ENCODE data around the gene H2AZ2.
A peak's percentile ranks its signal among the peaks of the same experiment; 100 is the strongest.

The H2AZ2 gene

DNA sequence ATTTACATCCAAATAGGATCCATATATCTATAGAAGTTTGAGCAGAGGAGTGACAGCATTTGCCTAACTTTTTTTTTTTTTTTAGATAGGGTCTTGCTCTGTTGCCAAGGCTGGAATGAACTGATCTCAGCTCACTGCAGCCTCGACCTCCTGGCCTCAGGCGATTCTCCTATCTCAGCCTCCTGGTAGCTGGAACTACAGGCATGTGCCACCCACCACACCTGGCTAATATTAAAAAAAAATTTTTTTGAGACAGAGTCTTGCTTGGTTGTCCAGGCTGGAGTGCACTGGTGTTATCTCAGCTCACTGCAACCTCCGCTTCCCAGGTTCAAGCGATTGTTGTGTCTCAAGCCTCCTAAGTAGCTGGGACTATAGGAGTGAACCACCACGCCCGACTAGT is 36.3 kb downstream of the H2AZ2 start:
- Histone ChIP-seq H3K27ac (ENCODE audit: low read depth, low read length, poor library complexity, severe bottlenecking) (no peak overlapping the region), H3F3A (ENCODE audit: insufficient read depth, low read length) (no peaks in the 10 kb centered on the region), H3K4me2 (ENCODE audit: low read length) (no peak overlapping the region), H3K79me2 (ENCODE audit: insufficient read depth, low read length) (no peaks in the 10 kb centered on the region), H3K36me3 (ENCODE audit: insufficient read depth, low read length) (no peaks in the 10 kb centered on the region), H3K9me3 (ENCODE audit: low read length) (no peaks in the 10 kb centered on the region), H3K4me3 (ENCODE audit: low read depth, low read length, poor library complexity, severe bottlenecking) (no peak overlapping the region), H3K27me3 (ENCODE audit: insufficient read depth, low read length) (no peaks in the 10 kb centered on the region), H3K9ac (ENCODE audit: low read length) (no peak overlapping the region), H2AFZ (ENCODE audit: low read length) (no peak overlapping the region), H3K9me2 (ENCODE audit: low read depth, low read length) (no peaks in the 10 kb centered on the region), H3K4me1 (ENCODE audit: insufficient read depth, low read length, severe bottlenecking) (peaks cover 6% of the 10 kb centered on the region), H4K20me1 (ENCODE audit: insufficient read depth, low read length) (no peaks in the 10 kb centered on the region)
- TF ChIP-seq EZH2 (IDR thresholded peaks at IDR 0.05; ENCODE audit: borderline replicate concordance, low read length), result no peak
- TF ChIP-seq, protein P1, sequence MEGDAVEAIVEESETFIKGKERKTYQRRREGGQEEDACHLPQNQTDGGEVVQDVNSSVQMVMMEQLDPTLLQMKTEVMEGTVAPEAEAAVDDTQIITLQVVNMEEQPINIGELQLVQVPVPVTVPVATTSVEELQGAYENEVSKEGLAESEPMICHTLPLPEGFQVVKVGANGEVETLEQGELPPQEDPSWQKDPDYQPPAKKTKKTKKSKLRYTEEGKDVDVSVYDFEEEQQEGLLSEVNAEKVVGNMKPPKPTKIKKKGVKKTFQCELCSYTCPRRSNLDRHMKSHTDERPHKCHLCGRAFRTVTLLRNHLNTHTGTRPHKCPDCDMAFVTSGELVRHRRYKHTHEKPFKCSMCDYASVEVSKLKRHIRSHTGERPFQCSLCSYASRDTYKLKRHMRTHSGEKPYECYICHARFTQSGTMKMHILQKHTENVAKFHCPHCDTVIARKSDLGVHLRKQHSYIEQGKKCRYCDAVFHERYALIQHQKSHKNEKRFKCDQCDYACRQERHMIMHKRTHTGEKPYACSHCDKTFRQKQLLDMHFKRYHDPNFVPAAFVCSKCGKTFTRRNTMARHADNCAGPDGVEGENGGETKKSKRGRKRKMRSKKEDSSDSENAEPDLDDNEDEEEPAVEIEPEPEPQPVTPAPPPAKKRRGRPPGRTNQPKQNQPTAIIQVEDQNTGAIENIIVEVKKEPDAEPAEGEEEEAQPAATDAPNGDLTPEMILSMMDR (IDR thresholded peaks at IDR 0.05; ENCODE audit: low read length), result no peak

DNA sequence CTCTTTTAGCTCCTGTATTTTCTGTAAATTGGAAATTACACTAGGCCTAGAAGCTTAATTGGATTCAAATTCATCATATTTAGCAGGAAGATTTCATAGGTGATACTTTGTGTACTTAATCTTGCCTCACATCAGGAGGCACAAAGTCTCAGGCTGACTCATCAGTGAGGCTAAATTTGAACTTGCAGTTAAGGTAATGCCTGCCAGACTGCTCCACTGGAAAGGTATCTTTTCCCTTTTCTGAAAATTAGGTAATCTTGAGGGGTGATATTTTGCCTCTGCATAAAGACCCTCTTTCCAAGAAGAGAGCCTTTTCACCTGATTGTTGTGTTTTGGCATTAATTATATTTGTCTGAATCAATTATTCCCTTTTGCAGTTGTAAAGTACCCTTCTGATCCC is 36.8 kb downstream of the H2AZ2 start:
- Histone ChIP-seq H3K9me3 (ENCODE audit: low read length) (no peaks in the 10 kb centered on the region), H3K4me1 (ENCODE audit: insufficient read depth, low read length, severe bottlenecking) (peaks cover 6% of the 10 kb centered on the region), H4K20me1 (ENCODE audit: insufficient read depth, low read length) (no peaks in the 10 kb centered on the region), H3K79me2 (ENCODE audit: insufficient read depth, low read length) (no peaks in the 10 kb centered on the region), H3K4me3 (ENCODE audit: low read depth, low read length, poor library complexity, severe bottlenecking) (no peak overlapping the region), H3K4me2 (ENCODE audit: low read length) (no peak overlapping the region), H3K27ac (ENCODE audit: low read depth, low read length, poor library complexity, severe bottlenecking) (no peak overlapping the region), H3K27me3 (ENCODE audit: insufficient read depth, low read length) (no peaks in the 10 kb centered on the region), H3K9me2 (ENCODE audit: low read depth, low read length) (no peaks in the 10 kb centered on the region), H3K9ac (ENCODE audit: low read length) (no peak overlapping the region), H3F3A (ENCODE audit: insufficient read depth, low read length) (no peaks in the 10 kb centered on the region), H3K36me3 (ENCODE audit: insufficient read depth, low read length) (no peaks in the 10 kb centered on the region), H2AFZ (ENCODE audit: low read length) (no peak overlapping the region)
- TF ChIP-seq EZH2 (IDR thresholded peaks at IDR 0.05; ENCODE audit: borderline replicate concordance, low read length), result no peak
- TF ChIP-seq, protein P1 (IDR thresholded peaks at IDR 0.05; ENCODE audit: low read length), result no peak

DNA sequence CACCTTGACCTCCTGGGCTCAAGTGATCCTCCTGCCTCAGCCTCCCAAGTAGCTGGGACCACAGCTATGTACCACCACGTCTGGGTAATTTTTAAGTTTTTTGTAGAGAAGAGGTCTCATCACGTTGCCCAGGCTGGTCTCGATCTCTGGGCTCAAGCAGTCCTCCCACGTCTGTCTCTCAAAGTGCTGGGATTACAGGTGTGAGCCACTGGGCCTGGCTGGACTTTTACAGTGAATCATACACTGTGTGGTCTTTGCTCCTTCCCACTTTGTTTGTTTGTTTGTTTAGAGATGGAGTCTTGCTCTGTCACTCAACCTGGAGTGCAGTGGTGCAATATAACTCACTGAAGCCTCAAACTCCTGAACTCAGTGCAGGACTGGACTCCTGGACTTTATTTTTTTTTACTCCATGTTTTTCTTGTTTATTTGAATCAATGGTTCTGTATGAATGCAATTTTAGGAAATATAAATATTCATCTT is 38.9 kb downstream of the H2AZ2 start:
- Histone ChIP-seq H3K9me2 (ENCODE audit: low read depth, low read length) (no peaks in the 10 kb centered on the region), H3K4me1 (ENCODE audit: insufficient read depth, low read length, severe bottlenecking) (peaks cover 6% of the 10 kb centered on the region), H3K9ac (ENCODE audit: low read length) (no peak overlapping the region), H3K27ac (ENCODE audit: low read depth, low read length, poor library complexity, severe bottlenecking) (peak overlapping the region; percentile 69), H2AFZ (ENCODE audit: low read length) (no peak overlapping the region), H3K79me2 (ENCODE audit: insufficient read depth, low read length) (no peaks in the 10 kb centered on the region), H3F3A (ENCODE audit: insufficient read depth, low read length) (0 out of 2 replicates have a peak, but pooled peaks cover 5% of the 10 kb centered on the region), H4K20me1 (ENCODE audit: insufficient read depth, low read length) (no peaks in the 10 kb centered on the region), H3K4me3 (ENCODE audit: low read depth, low read length, poor library complexity, severe bottlenecking) (no peak overlapping the region), H3K36me3 (ENCODE audit: insufficient read depth, low read length) (peaks cover 11% of the 10 kb centered on the region), H3K9me3 (ENCODE audit: low read length) (no peaks in the 10 kb centered on the region), H3K27me3 (ENCODE audit: insufficient read depth, low read length) (no peaks in the 10 kb centered on the region), H3K4me2 (ENCODE audit: low read length) (no peak overlapping the region)
- TF ChIP-seq EZH2 (IDR thresholded peaks at IDR 0.05; ENCODE audit: borderline replicate concordance, low read length), result no peak
- TF ChIP-seq, protein P1 (IDR thresholded peaks at IDR 0.05; ENCODE audit: low read length), result no peak
